Measurements from ENCODE around the gene ITGB2.

The ITGB2 gene

GRCh38 chr21:44895859-44896258 is 24.8 kb downstream of the ITGB2 start:
- Histone ChIP-seq H4K20me1 (ENCODE audit: insufficient read depth, low read length, poor library complexity, severe bottlenecking) (no peaks in the 10 kb centered on the region), H3K79me2 (ENCODE audit: insufficient read depth, low read length) (no peaks in the 10 kb centered on the region), H3F3A (ENCODE audit: low read depth) (no peaks in the 10 kb centered on the region), H3K4me2 (ENCODE audit: low read depth, low read length, poor library complexity, severe bottlenecking) (no peak overlapping the region), H3K9ac (ENCODE audit: low read depth, low read length, poor library complexity, severe bottlenecking) (no peak overlapping the region), H3K9me3 (ENCODE audit: insufficient read depth, low read depth, low read length) (no peaks in the 10 kb centered on the region), H3K36me3 (ENCODE audit: insufficient read depth, low read length) (peaks cover 31% of the 10 kb centered on the region; the same call in 1 of the 2 replicates), H3K27me3 (ENCODE audit: insufficient read depth, low read length, poor library complexity, severe bottlenecking) (no peaks in the 10 kb centered on the region), H3K4me3 (ENCODE audit: low read length, poor library complexity, severe bottlenecking) (no peak overlapping the region), H3K4me1 (ENCODE audit: insufficient read depth, low read length, poor library complexity, severe bottlenecking) (no peaks in the 10 kb centered on the region), H3K9me2 (replicated peaks; ENCODE audit: low read depth, low read length) (no peaks in the 10 kb centered on the region), H2AFZ (ENCODE audit: low read length) (no peak overlapping the region)
- no peak for TF ChIP-seq EZH2phosphoT487 (IDR thresholded peaks at IDR 0.05; ENCODE audit: borderline replicate concordance)
- TF ChIP-seq, protein P1, sequence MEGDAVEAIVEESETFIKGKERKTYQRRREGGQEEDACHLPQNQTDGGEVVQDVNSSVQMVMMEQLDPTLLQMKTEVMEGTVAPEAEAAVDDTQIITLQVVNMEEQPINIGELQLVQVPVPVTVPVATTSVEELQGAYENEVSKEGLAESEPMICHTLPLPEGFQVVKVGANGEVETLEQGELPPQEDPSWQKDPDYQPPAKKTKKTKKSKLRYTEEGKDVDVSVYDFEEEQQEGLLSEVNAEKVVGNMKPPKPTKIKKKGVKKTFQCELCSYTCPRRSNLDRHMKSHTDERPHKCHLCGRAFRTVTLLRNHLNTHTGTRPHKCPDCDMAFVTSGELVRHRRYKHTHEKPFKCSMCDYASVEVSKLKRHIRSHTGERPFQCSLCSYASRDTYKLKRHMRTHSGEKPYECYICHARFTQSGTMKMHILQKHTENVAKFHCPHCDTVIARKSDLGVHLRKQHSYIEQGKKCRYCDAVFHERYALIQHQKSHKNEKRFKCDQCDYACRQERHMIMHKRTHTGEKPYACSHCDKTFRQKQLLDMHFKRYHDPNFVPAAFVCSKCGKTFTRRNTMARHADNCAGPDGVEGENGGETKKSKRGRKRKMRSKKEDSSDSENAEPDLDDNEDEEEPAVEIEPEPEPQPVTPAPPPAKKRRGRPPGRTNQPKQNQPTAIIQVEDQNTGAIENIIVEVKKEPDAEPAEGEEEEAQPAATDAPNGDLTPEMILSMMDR (conservative IDR thresholded peaks at IDR 0.05; ENCODE audit: low read length): no peak

- no peaks in the 10 kb centered on the region for H3F3A ChIP-seq (ENCODE audit: low read depth)
- H3K9me3 ChIP-seq (ENCODE audit: insufficient read depth, low read depth, low read length): no peaks in the 10 kb centered on the region
- no peak for TF ChIP-seq EZH2phosphoT487 (IDR thresholded peaks at IDR 0.05; ENCODE audit: borderline replicate concordance)
- TF ChIP-seq, protein P1 (conservative IDR thresholded peaks at IDR 0.05; ENCODE audit: low read length): no peak
- H3K4me1 ChIP-seq (ENCODE audit: insufficient read depth, low read length, poor library complexity, severe bottlenecking): no peaks in the 10 kb centered on the region
- peaks cover 21% of the 10 kb centered on the region; the same call in 1 of the 2 replicates for H3K36me3 ChIP-seq (ENCODE audit: insufficient read depth, low read length)
- H3K9me2 ChIP-seq (replicated peaks; ENCODE audit: low read depth, low read length): no peaks in the 10 kb centered on the region
- H2AFZ ChIP-seq (ENCODE audit: low read length): no peak overlapping the region
- H3K27me3 ChIP-seq (ENCODE audit: insufficient read depth, low read length, poor library complexity, severe bottlenecking): no peaks in the 10 kb centered on the region
- H3K79me2 ChIP-seq (ENCODE audit: insufficient read depth, low read length): no peaks in the 10 kb centered on the region
- no peak overlapping the region for H3K9ac ChIP-seq (ENCODE audit: low read depth, low read length, poor library complexity, severe bottlenecking)
- H3K4me2 ChIP-seq (ENCODE audit: low read depth, low read length, poor library complexity, severe bottlenecking): no peak overlapping the region
- H3K4me3 ChIP-seq (ENCODE audit: low read length, poor library complexity, severe bottlenecking): no peak overlapping the region
- H4K20me1 ChIP-seq (ENCODE audit: insufficient read depth, low read length, poor library complexity, severe bottlenecking): no peaks in the 10 kb centered on the region
These were observed 25.9 kb downstream of the ITGB2 start for GRCh38 chr21:44894687-44895302.

- no peaks in the 10 kb centered on the region for H3F3A ChIP-seq (ENCODE audit: low read depth)
- no peaks in the 10 kb centered on the region for H3K79me2 ChIP-seq (ENCODE audit: insufficient read depth, low read length)
- H3K27me3 ChIP-seq (ENCODE audit: insufficient read depth, low read length, poor library complexity, severe bottlenecking): no peaks in the 10 kb centered on the region
- TF ChIP-seq, protein P1 (conservative IDR thresholded peaks at IDR 0.05; ENCODE audit: low read length): no peak
- TF ChIP-seq EZH2phosphoT487 (IDR thresholded peaks at IDR 0.05; ENCODE audit: borderline replicate concordance): no peak
- H3K9me2 ChIP-seq (replicated peaks; ENCODE audit: low read depth, low read length): no peaks in the 10 kb centered on the region
- H3K4me3 ChIP-seq (ENCODE audit: low read length, poor library complexity, severe bottlenecking): no peak overlapping the region
- no peaks in the 10 kb centered on the region for H3K4me1 ChIP-seq (ENCODE audit: insufficient read depth, low read length, poor library complexity, severe bottlenecking)
- H2AFZ ChIP-seq (ENCODE audit: low read length): no peak overlapping the region
- no peak overlapping the region for H3K9ac ChIP-seq (ENCODE audit: low read depth, low read length, poor library complexity, severe bottlenecking)
- no peaks in the 10 kb centered on the region for H4K20me1 ChIP-seq (ENCODE audit: insufficient read depth, low read length, poor library complexity, severe bottlenecking)
- H3K9me3 ChIP-seq (ENCODE audit: insufficient read depth, low read depth, low read length): no peaks in the 10 kb centered on the region
- peaks cover 14% of the 10 kb centered on the region; the same call in 1 of the 2 replicates for H3K36me3 ChIP-seq (ENCODE audit: insufficient read depth, low read length)
- H3K4me2 ChIP-seq (ENCODE audit: low read depth, low read length, poor library complexity, severe bottlenecking): no peak overlapping the region
These were observed 26.6 kb downstream of the ITGB2 start for GRCh38 chr21:44893948-44894656.

Measured in Loucy (cell line).